ENCODE data around the gene CRYGS.
A peak's percentile ranks its signal among the peaks of the same experiment; 100 is the strongest.
"Not testable (repeated sequence)": the region's sequence is repeated elsewhere in the genome, so short reads cannot be mapped to it uniquely, and the experiment has no call there.

The CRYGS gene

DNA sequence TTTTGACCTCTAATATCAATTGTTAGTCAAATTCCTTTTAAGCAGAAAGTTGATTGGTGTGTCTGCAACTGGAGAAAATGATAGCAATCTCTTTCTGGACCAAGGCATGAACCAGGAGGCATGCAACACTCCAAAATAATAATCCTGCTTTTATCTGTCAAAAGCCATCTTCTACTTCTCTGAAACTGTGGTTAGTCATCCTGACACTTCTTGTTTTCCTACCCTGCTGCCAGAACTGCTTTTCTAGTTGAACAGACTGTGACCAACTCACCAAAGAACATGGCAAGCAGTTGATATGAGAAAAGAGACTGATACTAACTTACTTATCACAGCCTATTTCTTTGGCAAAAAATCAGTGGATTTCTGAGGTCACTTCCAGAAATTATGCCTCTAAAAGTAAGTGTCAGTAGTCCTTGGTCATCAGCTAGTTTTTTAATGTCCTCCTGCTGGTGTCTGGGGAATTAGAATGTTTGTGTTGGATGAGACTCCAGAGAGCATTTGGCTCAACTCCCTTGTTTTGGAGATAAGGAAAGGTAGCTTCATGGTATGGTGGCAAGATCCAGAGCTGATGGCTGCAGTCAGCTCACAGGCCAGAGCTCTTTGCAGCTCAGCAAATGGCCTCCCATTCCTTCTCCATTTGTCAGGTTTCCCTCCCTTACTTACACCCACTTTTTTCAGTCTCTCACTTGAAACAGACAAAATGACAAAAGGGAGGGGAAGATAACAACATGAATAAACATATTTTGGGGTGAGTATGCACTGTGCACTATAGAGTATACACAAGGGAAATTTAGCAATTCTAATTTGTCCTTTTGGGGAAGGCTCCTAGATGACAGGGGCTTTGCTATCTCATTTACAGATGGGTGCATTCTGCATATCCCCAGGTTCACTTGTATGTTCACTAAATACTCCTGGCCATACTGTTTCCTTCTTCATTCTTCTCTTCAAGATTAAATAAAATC lies 7.0 kb downstream of the CRYGS start:
- no peak overlapping the region for H3K4me3 ChIP-seq (ENCODE audit: low read depth, low read length)

DNA sequence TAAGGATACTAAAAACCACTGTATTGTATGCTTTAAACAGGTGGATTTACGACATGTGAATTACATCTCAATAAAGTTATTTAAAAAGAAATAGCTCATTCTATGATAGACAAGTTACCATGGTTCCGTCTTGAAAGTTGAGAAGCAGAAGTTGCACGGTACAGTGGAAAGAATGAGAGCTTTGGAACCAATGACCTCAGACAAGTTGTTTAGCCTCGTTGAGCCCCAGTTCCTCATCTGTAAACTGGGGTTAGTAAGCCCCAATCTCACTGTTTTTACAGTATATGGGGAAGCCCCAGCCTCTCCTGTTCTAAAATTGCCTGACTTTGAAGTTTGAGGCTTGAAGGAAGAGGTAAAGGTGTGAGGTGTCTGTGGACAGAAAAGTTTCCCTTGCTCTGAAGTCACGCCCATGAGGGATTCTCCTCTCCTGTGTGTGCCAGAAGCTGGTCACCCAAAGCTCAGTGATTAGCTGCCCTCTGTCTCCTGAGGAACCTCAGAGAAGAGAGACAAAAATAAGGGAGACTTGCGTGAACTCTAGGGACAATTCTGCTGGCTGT lies 10.0 kb downstream of the CRYGS start:
- TF ChIP-seq, protein P1, sequence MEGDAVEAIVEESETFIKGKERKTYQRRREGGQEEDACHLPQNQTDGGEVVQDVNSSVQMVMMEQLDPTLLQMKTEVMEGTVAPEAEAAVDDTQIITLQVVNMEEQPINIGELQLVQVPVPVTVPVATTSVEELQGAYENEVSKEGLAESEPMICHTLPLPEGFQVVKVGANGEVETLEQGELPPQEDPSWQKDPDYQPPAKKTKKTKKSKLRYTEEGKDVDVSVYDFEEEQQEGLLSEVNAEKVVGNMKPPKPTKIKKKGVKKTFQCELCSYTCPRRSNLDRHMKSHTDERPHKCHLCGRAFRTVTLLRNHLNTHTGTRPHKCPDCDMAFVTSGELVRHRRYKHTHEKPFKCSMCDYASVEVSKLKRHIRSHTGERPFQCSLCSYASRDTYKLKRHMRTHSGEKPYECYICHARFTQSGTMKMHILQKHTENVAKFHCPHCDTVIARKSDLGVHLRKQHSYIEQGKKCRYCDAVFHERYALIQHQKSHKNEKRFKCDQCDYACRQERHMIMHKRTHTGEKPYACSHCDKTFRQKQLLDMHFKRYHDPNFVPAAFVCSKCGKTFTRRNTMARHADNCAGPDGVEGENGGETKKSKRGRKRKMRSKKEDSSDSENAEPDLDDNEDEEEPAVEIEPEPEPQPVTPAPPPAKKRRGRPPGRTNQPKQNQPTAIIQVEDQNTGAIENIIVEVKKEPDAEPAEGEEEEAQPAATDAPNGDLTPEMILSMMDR (IDR thresholded peaks at IDR 0.05; ENCODE audit: borderline replicate concordance, insufficient read depth, low read depth, low read length), result no peak
- H3K4me3 ChIP-seq (ENCODE audit: low read depth, low read length), result no peak overlapping the region

More for the DNA sequence above, 7.0 kb downstream of the CRYGS start:
- TF ChIP-seq, protein P1 (IDR thresholded peaks at IDR 0.05; ENCODE audit: borderline replicate concordance, insufficient read depth, low read depth, low read length), result no peak

DNA sequence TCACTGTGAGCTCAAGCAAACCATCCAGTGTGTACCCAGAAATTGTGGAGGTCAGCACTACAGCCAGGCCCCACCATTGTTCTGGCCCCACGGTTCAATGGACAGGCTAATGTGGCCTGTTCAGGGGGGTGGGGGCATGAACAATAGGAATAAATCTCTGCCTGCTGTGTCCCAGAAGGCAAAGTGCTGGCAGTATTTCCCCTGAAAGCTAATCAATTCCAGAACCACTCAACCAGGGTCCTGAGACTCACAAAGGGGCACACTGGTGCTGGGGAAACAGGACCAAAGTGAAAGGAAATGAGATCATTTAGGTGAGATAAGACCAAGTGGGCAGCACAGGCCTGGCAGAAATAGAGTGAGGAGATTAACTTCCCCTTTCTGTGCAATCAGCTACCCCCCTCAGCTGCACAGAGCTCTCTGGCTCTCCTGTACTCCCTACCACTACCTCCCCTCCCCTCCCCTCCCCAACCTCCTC lies 11.5 kb downstream of the CRYGS start:
- TF ChIP-seq, protein P1 (IDR thresholded peaks at IDR 0.05; ENCODE audit: borderline replicate concordance, insufficient read depth, low read depth, low read length), result no peak
- no peak overlapping the region for H3K4me3 ChIP-seq (ENCODE audit: low read depth, low read length)

DNA sequence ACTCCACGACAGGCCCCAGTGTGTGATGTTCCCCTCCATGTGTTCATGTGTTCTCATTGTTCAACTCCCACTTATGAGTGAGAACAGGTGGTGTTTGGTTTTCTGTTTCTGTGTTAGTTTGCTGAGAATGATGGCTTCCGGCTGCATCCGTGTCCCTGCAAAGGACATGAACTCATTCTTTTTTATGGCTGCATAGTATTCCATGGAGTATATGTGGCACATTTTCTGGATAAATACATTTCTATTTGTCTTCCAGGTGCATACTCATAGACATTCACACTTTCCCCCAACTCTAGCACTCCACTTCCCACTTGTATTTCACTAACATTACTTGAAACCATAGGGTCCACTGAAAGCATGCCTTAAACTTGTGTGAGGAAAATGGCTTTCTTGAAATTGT lies 12.5 kb downstream of the CRYGS start:
- not testable (repeated sequence) for H3K4me3 ChIP-seq (ENCODE audit: low read depth, low read length)

DNA sequence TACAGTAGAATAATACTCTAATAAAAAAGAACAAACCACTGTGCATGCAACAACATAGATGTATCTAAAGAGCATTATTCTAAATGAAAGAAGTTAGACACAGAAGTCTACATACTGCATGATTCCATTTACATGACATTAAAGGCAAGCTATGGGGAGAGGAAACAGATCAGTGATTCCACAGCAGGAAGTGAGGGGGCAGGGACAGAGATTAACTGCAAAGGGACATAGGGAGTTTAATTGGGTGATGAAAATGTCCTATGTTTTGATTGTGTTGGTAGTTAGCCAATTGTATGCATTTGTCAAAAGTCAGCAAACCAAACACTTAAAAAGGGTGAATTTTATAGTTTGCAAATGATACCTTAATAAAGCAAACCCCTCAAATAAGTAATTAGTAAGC lies 13.8 kb downstream of the CRYGS start:
- TF ChIP-seq, protein P1 (IDR thresholded peaks at IDR 0.05; ENCODE audit: borderline replicate concordance, insufficient read depth, low read depth, low read length), result no peak
- H3K4me3 ChIP-seq (ENCODE audit: low read depth, low read length), result no peak overlapping the region

DNA sequence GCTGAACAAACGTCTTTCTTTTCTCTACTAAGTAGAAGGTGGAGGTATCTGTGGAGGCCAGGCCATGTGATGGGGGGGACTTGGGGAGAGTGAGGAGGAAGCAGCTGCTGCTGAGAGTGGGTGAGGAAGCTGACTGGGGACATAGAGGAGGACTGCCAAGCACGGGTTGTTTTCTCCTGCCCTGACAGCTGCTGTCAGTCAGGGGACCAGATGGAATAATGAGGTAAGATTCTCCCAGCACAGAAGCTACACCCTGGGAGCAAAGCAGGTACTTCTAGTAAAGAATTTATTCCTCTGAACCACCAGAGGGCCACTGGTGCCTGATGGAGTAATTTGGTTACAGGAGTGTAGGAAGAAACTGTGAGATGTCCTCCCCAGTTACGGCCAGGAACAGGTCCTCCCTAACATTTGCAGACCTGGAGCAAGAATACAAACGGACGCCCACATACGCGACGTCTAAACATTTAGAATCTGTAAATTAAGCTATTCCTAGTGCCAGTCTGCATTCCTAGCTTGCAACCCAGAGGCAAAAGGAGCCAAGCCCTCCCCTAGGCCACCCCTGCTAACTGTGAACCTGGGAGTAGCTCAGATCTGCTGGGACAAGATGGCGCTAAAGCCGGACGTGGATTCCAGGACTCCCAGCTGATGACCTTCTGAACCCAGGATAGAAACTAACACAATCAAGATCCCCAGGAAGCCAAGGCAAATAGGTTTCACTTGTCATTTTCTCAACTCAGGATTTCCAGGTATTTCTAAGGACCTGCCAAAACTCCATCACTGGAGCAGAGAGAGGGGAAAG lies 14.8 kb downstream of the CRYGS start:
- H3K4me3 ChIP-seq (ENCODE audit: low read depth, low read length), result no peak overlapping the region
- TF ChIP-seq, protein P1 (IDR thresholded peaks at IDR 0.05; ENCODE audit: borderline replicate concordance, insufficient read depth, low read depth, low read length), result peak; percentile 24; the same call in 1 of the 2 replicates

DNA sequence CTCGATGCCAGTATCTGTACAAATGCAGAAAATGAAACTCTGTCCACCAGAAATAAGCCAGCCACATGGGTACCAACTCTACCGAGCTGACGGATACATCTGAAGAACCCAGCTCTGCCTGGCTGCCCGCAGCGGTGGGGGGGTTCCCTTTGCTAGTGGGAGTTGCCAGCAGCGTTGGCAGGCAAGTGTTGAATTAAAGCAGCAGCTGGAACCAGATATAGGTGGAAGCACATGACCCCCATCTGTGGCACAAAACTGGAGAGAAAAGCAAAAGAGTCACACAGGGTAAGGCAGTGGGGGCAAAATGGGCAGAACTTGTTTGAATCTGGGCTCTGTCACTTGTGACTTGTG lies 17.9 kb downstream of the CRYGS start:
- no peak overlapping the region for H3K4me3 ChIP-seq (ENCODE audit: low read depth, low read length)
- TF ChIP-seq, protein P1 (IDR thresholded peaks at IDR 0.05; ENCODE audit: borderline replicate concordance, insufficient read depth, low read depth, low read length), result no peak
